OCI-LY7 (cell line): Measurements from ENCODE around the gene ANO2.

ENCODE experiments used
- EZH2phosphoT487 ChIP-seq: fragments of 200-600 bp; sonication (generic); IDR thresholded peaks from 2 replicates; pipeline ENCODE4 v1.6.1; 2018; ENCODE audit warnings: low read depth, borderline replicate concordance, mild to moderate bottlenecking, mixed run types, antibody characterized with exemption, low read length, moderate library complexity, mixed read lengths
- TF ChIP-seq, protein P1 (sequence below): fragments of 200-600 bp; sonication (generic); conservative IDR thresholded peaks from 2 replicates; pipeline ENCODE4 v1.5.1; 2014; ENCODE audit warnings: mild to moderate bottlenecking, antibody characterized with exemption, low read length, moderate library complexity, mixed read lengths

DNA sequence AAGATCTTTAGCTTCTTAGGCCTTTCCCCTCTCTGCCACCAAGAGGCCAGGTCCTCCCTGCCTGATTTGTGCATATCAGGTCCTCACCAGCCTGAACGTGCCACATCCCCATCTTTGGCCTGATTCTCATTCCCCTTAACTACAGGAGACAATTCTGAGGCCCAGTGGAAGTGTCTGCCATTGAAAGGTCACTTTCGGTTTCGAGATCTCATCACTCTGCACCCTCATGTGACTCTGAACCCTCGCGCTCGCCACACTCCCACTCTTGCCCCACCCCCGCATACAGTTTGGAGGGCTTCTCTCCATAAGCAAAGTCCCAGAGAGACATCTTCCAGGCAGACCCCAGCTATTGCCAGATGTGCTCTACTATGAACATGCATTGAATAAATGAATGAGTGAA, 324.2 kb downstream of the ANO2 start:
- TF ChIP-seq, protein P1, sequence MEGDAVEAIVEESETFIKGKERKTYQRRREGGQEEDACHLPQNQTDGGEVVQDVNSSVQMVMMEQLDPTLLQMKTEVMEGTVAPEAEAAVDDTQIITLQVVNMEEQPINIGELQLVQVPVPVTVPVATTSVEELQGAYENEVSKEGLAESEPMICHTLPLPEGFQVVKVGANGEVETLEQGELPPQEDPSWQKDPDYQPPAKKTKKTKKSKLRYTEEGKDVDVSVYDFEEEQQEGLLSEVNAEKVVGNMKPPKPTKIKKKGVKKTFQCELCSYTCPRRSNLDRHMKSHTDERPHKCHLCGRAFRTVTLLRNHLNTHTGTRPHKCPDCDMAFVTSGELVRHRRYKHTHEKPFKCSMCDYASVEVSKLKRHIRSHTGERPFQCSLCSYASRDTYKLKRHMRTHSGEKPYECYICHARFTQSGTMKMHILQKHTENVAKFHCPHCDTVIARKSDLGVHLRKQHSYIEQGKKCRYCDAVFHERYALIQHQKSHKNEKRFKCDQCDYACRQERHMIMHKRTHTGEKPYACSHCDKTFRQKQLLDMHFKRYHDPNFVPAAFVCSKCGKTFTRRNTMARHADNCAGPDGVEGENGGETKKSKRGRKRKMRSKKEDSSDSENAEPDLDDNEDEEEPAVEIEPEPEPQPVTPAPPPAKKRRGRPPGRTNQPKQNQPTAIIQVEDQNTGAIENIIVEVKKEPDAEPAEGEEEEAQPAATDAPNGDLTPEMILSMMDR: no peak
- TF ChIP-seq EZH2phosphoT487: no peak
